Body of pancreas (tissue), 4 donors: ENCODE results near the gene CEP192.

Experiments used
- CTCF ChIP-seq, 7 experiments: fragments of 450-650 bp in 4 of 7; fragments of 200-600 bp in 3 of 7; sonication (generic) in 3 of 7; IDR thresholded peaks; one replicate each; pipeline ENCODE4 v1.5.1; 2016 to 2019; ENCODE audit warnings: antibody characterized with exemption in 7 of 7
- POLR2A ChIP-seq, 3 donors: fragments of 450-650 bp; IDR thresholded peaks; one replicate each; pipeline ENCODE4 v1.6.1; 2016; ENCODE audit warnings: antibody characterized with exemption in 3 of 3, mild to moderate bottlenecking in 2 of 3

GRCh38 chr18:13147130-13147529 is 156.0 kb downstream of the CEP192 start:
- TF ChIP-seq CTCF (IDR thresholded peaks at IDR 0.05) (no peak), POLR2A (IDR thresholded peaks at IDR 0.05) (no peak)
